ENCODE measurements around the gene CD300LG. TPM values are rescaled to one million over a fixed set of nuclear protein-coding genes. Genes with fewer than 3 reads are reported as not detected.
A peak's percentile ranks its signal among the peaks of the same experiment; 100 is the strongest.
"Not testable (repeated sequence)": the region's sequence is repeated elsewhere in the genome, so short reads cannot be mapped to it uniquely, and the experiment has no call there.

The CD300LG gene
- total RNA-seq, 1 donor from 2014 or later = not detected

GRCh38 chr17:43841282-43841681 is 5.7 kb upstream of the CD300LG start:
- Mint-ChIP-seq H3K36me3 (ENCODE audit: low read depth, unreplicated experiment) (no peaks in the 10 kb centered on the region), H3K27ac (ENCODE audit: unreplicated experiment) (no peak overlapping the region), H3K4me3 (ENCODE audit: unreplicated experiment) (no peak overlapping the region), H3K4me1 (ENCODE audit: low read depth, unreplicated experiment) (peaks cover 5% of the 10 kb centered on the region), H3K9me3 (ENCODE audit: unreplicated experiment) (no peaks in the 10 kb centered on the region), H3K27me3 (ENCODE audit: low read depth, unreplicated experiment) (peaks cover 20% of the 10 kb centered on the region)
- TF ChIP-seq EZH2 (IDR thresholded peaks at IDR 0.05; ENCODE audit: insufficient read depth, low read length) (no peak), CTCF (IDR thresholded peaks at IDR 0.05; ENCODE audit: insufficient read depth, low read depth, low read length) (no peak)
- Histone ChIP-seq H3K36me3 (ENCODE audit: insufficient read depth, low read length) (no peaks in the 10 kb centered on the region), H3K9me3 (ENCODE audit: insufficient read depth, low read depth, low read length) (no peaks in the 10 kb centered on the region), H3K4me3 (ENCODE audit: insufficient read depth, low read depth, low read length) (no peak overlapping the region), H4K20me1 (ENCODE audit: insufficient read depth, low read length) (no peaks in the 10 kb centered on the region), H3K27me3 (ENCODE audit: insufficient read depth, low read length) (peaks cover 5% of the 10 kb centered on the region), H3K79me2 (ENCODE audit: insufficient read depth, low read length) (no peaks in the 10 kb centered on the region), H3K4me1 (ENCODE audit: insufficient read depth, low read length) (no peaks in the 10 kb centered on the region), H3K4me2 (ENCODE audit: low read length) (no peak overlapping the region), H2AFZ (ENCODE audit: low read depth, low read length) (no peak overlapping the region), H3K27ac (ENCODE audit: low read depth, low read length) (no peak overlapping the region), H3K9ac (ENCODE audit: low read length) (no peak overlapping the region)
- FAIRE-seq (no peak), DNase-seq (ENCODE audit: low read depth) (no peak)

- H3K36me3 Mint-ChIP-seq (ENCODE audit: low read depth, unreplicated experiment); H3K27ac ChIP-seq (ENCODE audit: low read depth, low read length); H3K9me3 Mint-ChIP-seq (ENCODE audit: unreplicated experiment); H3K4me3 Mint-ChIP-seq (ENCODE audit: unreplicated experiment); H3K79me2 ChIP-seq (ENCODE audit: insufficient read depth, low read length); H3K27ac Mint-ChIP-seq (ENCODE audit: unreplicated experiment); H3K36me3 ChIP-seq (ENCODE audit: insufficient read depth, low read length); H3K9me3 ChIP-seq (ENCODE audit: insufficient read depth, low read depth, low read length); FAIRE-seq; H4K20me1 ChIP-seq (ENCODE audit: insufficient read depth, low read length); H3K9ac ChIP-seq (ENCODE audit: low read length); H3K4me1 ChIP-seq (ENCODE audit: insufficient read depth, low read length); H3K27me3 ChIP-seq (ENCODE audit: insufficient read depth, low read length); H3K4me2 ChIP-seq (ENCODE audit: low read length); H2AFZ ChIP-seq (ENCODE audit: low read depth, low read length); H3K4me3 ChIP-seq (ENCODE audit: insufficient read depth, low read depth, low read length); H3K4me1 Mint-ChIP-seq (ENCODE audit: low read depth, unreplicated experiment): not testable (repeated sequence)
- peaks cover 15% of the 10 kb centered on the region for H3K27me3 Mint-ChIP-seq (ENCODE audit: low read depth, unreplicated experiment)
- peak; percentile 24 for DNase-seq (ENCODE audit: low read depth)
Observed at GRCh38 chr17:43842091-43842974, 4.6 kb upstream of the CD300LG start.

- Histone ChIP-seq H3K79me2 (ENCODE audit: insufficient read depth, low read length) (no peaks in the 10 kb centered on the region), H3K9me3 (ENCODE audit: insufficient read depth, low read depth, low read length) (no peaks in the 10 kb centered on the region), H3K4me3 (ENCODE audit: insufficient read depth, low read depth, low read length) (no peak overlapping the region), H3K27ac (ENCODE audit: low read depth, low read length) (no peak overlapping the region), H3K27me3 (ENCODE audit: insufficient read depth, low read length) (peaks cover 10% of the 10 kb centered on the region), H3K36me3 (ENCODE audit: insufficient read depth, low read length) (no peaks in the 10 kb centered on the region), H2AFZ (ENCODE audit: low read depth, low read length) (no peak overlapping the region), H3K9ac (ENCODE audit: low read length) (no peak overlapping the region), H4K20me1 (ENCODE audit: insufficient read depth, low read length) (no peaks in the 10 kb centered on the region), H3K4me1 (ENCODE audit: insufficient read depth, low read length) (no peaks in the 10 kb centered on the region), H3K4me2 (ENCODE audit: low read length) (no peak overlapping the region)
- DNase-seq (ENCODE audit: low read depth) = no peak
- Mint-ChIP-seq H3K27me3 (ENCODE audit: low read depth, unreplicated experiment) (peaks cover 21% of the 10 kb centered on the region), H3K4me1 (ENCODE audit: low read depth, unreplicated experiment) (peaks cover 5% of the 10 kb centered on the region), H3K9me3 (ENCODE audit: unreplicated experiment) (no peaks in the 10 kb centered on the region), H3K27ac (ENCODE audit: unreplicated experiment) (no peak overlapping the region), H3K4me3 (ENCODE audit: unreplicated experiment) (peak overlapping the region; percentile 50), H3K36me3 (ENCODE audit: low read depth, unreplicated experiment) (no peaks in the 10 kb centered on the region)
- no peak for FAIRE-seq
- TF ChIP-seq CTCF (IDR thresholded peaks at IDR 0.05; ENCODE audit: insufficient read depth, low read depth, low read length) = no peak
Observed at GRCh38 chr17:43842975-43843325, 4.0 kb upstream of the CD300LG start.
